ENCODE measurements around the gene ASAP3.

The ASAP3 gene

DNA sequence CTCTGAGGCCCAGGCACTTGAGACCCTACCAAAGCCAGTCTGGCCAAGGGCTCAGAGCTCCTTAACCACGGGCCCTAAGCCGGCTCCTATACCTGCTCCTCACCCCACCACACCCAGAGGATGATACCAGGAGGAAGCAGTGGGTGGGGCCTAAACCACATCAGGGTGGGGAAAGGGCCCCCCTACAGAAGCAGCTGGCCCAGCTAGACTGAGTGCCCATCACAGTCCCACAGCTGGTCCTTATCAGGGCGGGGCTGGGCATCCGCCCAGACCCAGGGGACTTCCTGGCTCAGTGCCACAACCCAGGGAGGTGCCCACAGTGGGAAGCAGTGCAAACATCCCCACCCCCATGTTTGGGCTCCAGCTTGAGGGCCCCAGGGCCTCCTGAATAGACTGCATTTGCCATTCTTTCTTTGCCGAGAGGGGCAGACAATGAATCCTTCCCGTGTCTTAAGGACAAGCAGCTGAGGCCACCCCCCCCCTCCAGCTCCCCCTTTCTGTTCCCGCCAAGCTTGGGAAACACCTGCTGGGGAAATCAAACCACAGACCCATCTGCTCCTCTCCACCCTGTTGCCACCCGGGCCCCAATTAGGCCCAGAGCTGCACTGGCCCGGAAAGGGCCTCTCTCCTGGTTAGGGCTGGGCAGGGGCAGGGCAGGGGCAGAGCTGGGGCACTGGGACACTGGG lies 40.9 kb upstream of the ASAP3 start:
- in situ Hi-C loops (cut with MboI; ENCODE audit: low sequenced_read_pairs, unreplicated experiment): no loop called here
- TF ChIP-seq CTCF (IDR thresholded peaks at IDR 0.05; ENCODE audit: borderline replicate concordance, control extremely low read depth, extremely low read depth, insufficient read depth, missing control alignments): no peak
- no peak for DNase-seq (ENCODE audit: low spot score)

DNA sequence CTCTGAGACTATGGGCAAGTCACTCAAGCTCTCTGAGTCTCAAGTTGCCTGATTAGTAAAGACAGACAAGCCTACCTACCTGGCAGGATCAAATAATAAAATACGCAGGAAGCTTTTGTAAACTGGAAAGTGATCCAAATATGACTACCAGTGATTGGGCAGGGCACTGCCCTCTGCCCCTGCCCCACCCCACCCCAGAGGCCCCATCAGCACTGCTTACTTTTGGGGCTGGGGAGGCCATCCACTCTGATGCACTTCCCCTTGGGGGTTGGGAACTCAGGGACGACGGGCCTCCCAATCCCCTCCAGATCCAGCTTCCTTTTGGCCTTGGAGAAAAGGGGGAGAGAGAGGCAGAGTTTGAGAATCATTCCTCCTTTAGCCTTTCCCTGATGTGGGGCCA lies 40.2 kb upstream of the ASAP3 start:
- in situ Hi-C loops (cut with MboI; ENCODE audit: low sequenced_read_pairs, unreplicated experiment): no loop called here
- no peak for DNase-seq (ENCODE audit: low spot score)
- TF ChIP-seq CTCF (IDR thresholded peaks at IDR 0.05; ENCODE audit: borderline replicate concordance, control extremely low read depth, extremely low read depth, insufficient read depth, missing control alignments): no peak

DNA sequence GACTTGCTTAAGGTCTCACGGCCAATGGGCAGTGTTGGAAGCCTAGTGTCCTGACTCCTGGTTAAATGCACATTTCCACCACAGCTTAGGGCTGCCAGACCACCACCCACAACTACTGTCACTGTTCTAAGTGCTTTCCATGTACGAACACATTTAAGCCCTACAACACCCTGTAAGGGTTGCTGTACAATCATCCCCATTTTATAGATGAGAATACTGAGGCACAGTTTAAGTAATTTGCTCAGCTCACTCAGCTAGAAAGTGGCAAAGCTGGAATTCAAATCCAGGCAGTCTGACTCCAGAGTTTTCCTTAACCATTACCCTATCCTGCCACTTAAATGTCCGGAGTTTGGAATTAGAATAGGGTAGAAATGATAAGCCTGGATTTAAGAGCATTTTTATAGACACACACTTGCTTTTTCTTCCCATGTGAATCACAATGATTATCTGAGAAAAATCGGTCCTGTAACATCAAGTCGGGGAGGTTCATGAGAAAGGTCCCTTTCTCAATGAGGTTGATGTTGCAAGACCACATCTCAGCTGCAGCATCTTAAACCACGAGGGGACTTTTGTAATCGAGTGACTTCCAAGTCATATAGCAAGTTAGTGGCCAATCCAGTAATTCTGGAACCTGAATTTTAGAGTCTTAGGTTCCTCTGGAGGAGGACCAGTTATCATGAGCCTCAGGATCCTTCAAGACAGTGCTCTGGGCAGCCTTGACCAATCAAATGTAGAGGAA lies 38.4 kb upstream of the ASAP3 start:
- in situ Hi-C loops (cut with MboI; ENCODE audit: low sequenced_read_pairs, unreplicated experiment): no loop called here
- peak; percentile 61 for DNase-seq (ENCODE audit: low spot score)
- no peak for TF ChIP-seq CTCF (IDR thresholded peaks at IDR 0.05; ENCODE audit: borderline replicate concordance, control extremely low read depth, extremely low read depth, insufficient read depth, missing control alignments)

GRCh38 chr1:23521588-23521987 lies 37.6 kb upstream of the ASAP3 start:
- no peak for TF ChIP-seq CTCF (IDR thresholded peaks at IDR 0.05; ENCODE audit: borderline replicate concordance, control extremely low read depth, extremely low read depth, insufficient read depth, missing control alignments)
- no peak for DNase-seq (ENCODE audit: low spot score)
- in situ Hi-C loops (cut with MboI; ENCODE audit: low sequenced_read_pairs, unreplicated experiment): no loop called here

- no peak for DNase-seq (ENCODE audit: low spot score)
- in situ Hi-C loops (cut with MboI; ENCODE audit: low sequenced_read_pairs, unreplicated experiment): no loop called here
- no peak for TF ChIP-seq CTCF (IDR thresholded peaks at IDR 0.05; ENCODE audit: borderline replicate concordance, control extremely low read depth, extremely low read depth, insufficient read depth, missing control alignments)
These were observed 33.6 kb upstream of the ASAP3 start for GRCh38 chr1:23517581-23517980.

DNA sequence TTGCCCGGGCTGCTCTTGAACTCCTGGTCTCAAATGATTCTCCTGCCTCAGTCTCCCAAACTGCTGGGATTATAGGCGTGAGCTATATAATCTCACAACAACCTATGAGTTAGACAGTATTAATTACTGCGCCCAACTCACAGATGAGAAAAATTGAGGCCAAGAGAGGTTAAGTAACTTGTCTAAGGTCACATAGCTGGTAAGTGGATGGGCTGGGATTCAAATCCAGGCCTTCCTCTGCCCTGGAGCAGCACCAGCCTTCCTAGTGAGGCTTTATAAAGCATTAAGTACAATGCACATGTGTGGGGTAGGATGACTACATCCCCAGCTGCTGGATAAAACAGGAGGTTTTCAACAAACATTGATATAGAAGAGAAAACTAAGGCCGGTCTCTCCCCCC lies 31.9 kb upstream of the ASAP3 start:
- no peak for TF ChIP-seq CTCF (IDR thresholded peaks at IDR 0.05; ENCODE audit: borderline replicate concordance, control extremely low read depth, extremely low read depth, insufficient read depth, missing control alignments)
- in situ Hi-C loops (cut with MboI; ENCODE audit: low sequenced_read_pairs, unreplicated experiment): no loop called here
- DNase-seq (ENCODE audit: low spot score): no peak
